Fibroblast of skin of left quadriceps (primary cell): ENCODE data around the gene CALHM3.
"Not testable (repeated sequence)": the region's sequence is repeated elsewhere in the genome, so short reads cannot be mapped to it uniquely, and the experiment has no call there.

Experiments
- DNase-seq, 2 experiments: peaks; one replicate each; pipeline ENCODE4 v3.0.0-alpha.2; 2013; ENCODE audit warnings: low read depth in 2 of 2

CALHM3 gene

DNA sequence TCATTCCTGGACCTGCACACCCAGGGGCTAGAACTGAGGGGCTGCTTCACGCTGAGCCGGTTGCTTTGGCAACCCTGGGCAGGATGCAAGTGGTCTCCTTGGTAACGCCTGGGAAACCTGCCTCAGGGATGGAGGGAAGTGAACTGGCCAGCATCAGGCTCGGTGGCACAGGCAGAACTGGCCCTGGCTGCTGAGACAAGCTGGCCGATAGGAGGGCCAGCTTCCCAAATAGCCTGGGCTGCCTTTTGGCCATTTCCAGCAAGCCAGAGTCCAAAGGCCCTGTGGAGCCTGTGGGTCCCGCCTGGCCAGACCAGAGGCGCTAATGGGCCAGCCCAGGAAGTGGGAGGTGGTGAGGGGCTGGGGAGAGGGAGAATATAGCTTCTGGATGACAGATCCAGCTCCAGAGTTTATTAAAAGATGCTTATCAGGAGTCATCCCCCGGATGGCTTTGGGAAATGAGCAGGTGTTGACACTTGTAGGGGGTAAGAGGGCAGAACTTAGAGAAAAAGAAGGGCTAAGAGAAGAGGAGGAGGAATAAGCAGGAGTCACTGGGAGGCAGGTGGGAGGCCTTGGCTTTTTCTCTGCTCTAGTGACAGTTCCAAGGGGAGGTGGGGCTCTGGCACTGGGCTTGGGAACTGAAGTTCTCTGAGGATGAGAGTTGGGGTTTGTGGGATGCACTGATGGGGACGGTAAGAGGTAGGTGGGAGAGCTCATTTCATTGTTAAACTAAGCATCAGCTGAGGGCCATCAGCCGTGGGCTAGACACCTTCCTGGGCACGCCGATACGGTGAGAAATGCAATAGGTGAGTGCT, 24.0 kb upstream of the CALHM3 start:
- DNase-seq = no peak

DNA sequence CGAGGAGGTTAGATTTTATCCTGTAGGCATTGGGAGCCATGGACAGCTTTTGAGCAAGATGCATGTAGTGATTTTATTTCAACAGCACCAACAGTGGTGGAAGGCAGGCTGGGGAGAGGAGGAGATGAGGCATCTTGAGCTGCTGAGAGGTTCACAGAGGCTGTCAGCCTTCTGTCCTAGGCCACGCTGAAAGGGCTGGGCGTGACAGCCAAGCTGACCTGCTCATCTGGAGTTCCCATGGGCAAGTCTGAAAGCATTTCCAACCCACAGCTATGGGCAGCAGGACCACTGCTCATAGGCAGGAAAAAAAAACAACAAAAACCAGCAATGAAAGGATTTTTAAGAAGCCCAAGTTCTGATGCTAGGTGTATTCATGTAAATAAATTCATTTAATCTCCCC, 22.1 kb upstream of the CALHM3 start:
- DNase-seq = no peak

DNA sequence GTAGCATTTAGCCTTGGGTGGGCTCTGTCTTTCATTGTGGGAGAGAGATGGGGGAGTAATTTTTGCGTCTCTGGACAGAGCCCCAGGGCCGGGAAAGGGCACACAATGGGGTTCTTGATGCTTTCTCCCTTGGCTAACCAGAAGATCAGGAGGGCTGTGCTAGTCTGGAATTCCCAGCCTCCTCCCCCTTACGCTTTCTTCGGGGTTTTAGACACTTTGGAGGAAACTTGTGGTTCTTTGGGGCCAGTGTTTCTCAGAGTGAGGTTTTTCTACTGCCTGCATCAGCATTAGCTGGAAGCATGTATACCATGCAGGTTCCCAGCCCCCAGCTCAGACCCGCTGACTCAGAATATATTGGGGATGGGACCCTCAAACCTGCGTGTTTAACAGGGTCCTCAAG, 21.4 kb upstream of the CALHM3 start:
- DNase-seq = no peak

DNA sequence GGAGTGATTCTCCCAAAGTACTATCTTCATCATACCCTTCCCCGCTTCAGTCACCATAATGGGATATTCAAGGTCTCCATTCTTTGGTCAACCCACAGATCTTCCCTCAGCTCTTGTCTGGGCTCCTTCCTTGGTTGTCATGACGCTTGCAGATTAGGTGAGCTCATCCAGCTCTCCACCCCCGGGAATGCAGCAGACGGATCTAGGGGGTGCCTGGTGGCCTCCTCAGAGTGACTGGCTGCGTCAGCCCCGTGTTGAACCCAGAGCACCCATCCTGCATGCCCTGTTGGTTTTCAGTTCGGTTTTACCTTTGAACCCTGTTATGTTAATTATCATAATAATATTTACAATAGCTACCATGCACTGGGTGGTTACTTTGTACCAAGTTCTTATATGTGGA, 20.8 kb upstream of the CALHM3 start:
- no peak for DNase-seq

DNA sequence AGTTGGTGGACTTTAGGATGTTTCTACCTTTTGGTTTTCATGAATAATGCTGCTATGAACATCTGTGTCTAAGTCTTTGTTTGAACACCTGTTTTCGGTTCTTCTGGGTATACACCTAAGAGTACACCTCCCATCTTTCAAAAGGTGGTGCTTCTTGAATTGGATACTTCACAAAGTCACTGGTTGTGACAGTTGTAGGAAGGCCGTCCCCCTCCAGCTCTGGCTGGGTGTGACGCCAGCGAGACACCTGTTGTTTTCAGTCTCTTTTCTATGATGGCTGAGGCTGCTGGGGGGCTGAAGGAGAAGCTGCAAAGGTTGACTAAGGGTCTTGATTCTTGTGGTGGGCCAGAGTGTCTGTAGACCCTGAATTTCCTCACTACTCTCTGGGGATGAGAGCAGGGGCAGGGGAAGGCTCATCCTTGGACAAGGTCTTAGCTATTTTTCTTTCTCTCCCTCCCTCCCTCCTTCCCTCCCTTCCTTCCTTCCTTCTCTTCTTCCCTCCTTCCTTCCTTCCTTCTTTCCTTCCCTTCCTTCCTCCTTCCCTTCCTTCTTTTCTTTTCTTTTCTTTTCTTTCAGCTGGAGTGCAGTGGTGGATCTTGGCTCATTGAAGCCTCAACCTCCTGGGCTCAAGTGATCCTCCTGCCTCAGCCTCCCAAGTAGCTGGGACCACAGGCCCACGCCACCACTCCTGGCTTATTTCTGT, 20.0 kb upstream of the CALHM3 start:
- DNase-seq = no peak

DNA sequence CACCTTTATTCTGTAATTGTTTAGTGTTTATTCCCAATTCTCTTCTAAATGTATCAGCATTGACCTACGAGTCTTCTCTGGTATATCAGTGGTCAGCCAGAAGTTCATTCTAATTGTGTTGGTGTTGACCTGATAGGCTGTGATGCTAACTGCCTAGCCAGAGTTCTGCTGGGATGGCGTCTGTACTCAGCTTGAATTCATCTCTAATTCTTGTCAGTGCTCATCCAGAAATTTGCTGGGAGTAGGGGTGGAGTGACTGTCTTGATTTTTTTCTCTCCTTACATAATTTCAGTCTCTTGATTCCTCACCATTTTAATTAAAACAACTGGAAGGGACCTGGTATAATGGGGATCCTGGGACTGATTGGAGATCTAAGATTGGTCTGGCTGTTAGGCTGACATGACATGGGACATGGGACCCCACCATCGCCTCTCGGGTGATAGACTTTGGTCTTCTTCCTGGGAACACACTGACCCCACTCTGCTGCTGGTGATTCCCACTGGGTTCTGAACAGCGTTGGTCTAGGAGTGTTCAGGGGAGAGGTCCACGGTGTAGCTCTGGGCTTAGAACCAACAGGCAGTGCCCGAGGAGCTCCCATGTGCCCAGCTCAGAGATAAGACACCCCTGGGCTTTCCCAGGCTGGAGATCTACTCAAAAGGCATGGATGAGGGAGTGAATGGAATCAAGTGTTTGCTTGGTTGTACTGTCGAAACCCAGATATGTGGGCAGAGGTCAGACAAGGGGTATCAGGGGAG, 18.3 kb upstream of the CALHM3 start:
- no peak for DNase-seq

DNA sequence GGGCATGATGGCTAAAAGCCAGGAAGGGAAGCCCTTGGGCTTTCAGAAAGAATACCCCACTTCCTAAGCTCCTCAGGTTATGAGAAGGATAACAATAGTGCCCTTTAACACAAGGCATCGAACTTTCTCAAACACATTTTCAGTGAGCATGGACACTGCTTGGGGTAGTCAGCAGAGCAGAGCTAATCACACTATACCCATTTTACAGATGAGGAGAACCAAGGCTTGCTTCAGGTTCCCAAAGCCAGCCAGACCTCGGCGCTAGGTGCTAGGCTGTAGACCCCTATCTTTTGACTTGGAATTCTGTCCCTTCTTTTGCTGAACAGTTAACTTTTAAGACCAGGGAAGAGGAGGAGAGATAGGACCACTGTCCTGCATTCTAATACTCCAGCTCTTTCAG, 16.3 kb upstream of the CALHM3 start:
- DNase-seq = no peak

DNA sequence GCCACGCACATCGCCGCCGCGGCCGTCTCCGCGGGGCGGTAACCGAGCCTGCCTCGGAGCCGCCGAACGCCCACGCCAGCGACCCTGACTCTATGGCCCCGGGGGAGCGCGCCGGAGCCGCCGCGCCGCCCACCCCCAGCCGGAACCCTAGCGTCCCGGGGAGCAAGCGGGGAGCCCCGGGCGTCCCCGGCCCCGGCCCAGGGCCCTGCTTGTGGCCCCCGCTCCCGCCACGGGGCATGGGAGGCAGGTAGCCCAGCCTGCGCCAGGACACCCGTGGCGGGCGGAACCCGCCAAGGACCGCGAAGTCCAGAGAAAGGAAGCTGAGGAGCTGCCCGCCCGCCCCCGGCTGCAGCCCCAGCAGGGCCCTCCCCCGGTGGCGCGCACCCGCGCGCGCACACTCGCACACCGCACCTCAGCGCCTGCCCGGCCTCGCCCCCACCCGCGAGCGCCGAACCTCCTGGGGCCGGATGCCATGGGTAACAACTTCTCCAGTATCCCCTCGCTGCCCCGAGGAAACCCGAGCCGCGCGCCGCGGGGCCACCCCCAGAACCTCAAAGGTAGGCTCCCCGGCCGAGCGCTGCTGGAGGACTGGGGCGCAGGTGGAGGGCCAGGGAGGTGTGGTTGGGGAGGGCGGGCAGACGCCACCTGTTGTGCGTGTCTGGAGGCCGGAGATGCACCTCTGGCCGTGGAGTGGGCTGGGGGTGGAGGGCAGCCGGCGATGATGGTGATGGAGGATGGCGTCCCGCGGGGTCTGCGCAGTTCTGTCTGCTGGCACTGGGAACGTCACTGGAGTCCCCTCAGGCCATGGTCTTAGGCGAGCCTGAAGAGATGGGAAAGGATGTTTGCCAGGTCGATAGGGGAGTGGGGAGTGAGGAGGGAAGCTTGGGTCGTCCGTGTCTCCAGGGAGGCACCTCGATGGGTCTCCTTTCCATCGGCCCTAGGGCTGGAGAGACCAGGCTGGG, 15.2 kb upstream of the CALHM3 start:
- DNase-seq = no peak

DNA sequence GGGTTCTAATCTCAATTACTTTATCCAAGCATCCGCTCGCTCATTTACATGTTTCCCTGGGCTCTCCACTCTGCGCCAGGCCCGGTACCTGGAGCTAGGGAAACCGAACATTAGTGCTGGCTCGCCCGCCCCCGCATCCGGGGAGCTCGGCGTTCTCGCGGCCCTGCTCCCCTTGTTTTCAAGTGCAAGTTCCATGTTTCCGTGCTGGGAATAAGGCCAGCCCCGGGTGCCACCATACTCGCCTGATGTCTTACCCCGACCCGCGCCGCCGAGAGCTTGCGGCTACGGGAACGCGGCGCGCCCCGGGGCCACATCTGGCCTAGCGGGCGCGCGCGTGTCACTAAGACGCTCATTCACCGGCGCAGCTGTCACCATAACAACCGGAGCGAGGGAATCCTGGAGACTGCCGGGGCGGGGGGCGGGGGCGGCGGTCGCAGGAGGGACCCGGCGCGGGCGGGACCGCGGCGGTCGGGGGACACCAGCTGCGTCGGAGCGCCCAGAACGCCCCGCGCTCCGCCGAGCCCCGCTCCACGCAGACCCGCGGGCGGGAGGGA, 14.4 kb upstream of the CALHM3 start, which contains the start of gene NEURL1:
Gene NEURL1, plus strand, starts transcription at position 344 of the 554 bp plus-strand sequence. CDS start 683 bp downstream, outside the sequence.
- DNase-seq = no peak

DNA sequence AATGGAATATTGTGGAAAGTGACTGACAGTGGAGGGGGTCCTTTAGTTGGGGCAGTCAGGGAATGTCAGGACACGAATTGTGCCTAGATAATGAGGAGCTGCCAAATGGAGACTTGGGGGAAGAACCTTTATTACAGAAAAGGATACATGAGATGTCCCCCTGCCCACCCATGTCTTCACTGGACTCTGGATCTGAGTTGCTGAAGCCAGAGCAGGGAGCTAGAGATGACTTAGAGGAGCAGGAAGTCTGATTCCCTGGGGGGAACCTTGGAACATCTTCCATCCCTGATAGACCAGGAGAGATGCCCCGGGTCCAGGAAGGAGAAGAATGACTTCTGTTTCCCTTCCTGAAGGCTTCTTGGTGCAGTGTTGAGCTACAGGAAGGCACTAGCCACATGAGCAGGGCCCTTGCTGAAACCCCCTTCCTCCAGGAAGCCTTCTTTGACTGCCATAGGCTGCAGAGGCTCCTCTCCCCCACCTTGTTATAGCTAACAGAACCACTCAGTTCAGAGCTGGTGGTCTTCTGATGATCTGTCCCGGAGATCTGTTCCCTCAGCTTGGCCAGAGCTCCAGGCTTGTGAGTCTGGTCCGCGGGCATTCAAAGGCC, 13.7 kb upstream of the CALHM3 start:
- DNase-seq = no peak

DNA sequence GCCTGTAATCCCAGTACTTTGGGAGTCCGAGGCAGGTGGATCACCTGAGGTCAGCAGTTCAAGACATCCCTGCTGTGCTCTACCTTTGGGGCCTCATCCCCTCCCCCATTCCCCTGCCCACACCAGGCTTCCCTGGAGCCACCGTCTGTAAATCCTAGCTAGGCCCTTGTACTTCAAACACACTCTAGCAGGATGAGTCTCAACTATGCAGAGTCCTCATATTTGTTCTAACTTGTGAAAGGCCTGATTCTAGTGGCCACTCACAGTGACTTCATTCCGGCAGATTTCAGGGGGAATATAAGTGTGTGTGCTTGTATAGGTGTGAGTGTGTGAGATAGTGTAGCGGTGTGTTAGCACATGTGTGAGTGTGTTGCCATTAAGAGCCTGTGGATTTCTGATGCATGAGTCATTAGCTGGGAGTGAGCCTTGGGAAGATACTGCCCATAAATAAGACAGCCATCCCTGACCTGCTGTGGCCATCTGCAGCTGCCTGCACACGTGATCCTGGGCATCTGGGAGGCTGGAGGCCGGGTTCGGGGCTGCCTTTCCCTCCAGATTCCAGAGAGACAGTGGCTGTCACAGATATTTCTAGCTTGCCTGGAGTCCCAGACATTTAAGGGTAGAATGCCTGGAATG, 12.8 kb upstream of the CALHM3 start:
- DNase-seq = peak; percentile 90 to 91

DNA sequence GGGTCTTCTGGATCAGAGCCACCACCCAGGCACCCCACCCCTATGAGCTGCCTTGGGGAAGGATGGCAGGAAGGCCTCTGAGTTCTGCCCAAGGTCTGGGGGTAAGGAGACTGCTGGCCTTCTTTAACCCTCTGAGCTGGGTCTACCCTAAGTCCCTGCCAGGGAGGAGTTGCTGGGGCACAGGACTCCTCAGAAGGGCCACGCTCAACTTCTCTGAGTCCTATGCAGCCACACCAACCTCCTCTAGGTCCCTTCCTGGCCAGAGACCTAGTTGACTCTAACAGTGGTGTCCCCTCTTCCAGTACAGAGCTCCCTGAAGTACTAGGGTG, 11.9 kb upstream of the CALHM3 start:
- no peak for DNase-seq

DNA sequence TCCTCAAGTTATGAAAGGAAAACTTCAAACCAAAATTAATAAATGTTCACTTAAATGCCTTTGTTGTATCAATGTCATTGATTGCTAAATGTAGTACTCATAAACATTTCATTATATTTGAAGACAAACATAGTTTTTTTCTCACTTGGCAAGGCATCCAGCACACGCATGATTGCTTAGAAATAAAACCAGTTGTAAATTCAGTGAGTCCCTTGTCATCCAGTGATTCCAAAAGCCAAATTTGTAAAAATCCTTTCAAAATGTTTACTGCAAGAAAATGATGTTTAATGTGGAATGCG, 8.3 kb upstream of the CALHM3 start:
- DNase-seq = no peak

DNA sequence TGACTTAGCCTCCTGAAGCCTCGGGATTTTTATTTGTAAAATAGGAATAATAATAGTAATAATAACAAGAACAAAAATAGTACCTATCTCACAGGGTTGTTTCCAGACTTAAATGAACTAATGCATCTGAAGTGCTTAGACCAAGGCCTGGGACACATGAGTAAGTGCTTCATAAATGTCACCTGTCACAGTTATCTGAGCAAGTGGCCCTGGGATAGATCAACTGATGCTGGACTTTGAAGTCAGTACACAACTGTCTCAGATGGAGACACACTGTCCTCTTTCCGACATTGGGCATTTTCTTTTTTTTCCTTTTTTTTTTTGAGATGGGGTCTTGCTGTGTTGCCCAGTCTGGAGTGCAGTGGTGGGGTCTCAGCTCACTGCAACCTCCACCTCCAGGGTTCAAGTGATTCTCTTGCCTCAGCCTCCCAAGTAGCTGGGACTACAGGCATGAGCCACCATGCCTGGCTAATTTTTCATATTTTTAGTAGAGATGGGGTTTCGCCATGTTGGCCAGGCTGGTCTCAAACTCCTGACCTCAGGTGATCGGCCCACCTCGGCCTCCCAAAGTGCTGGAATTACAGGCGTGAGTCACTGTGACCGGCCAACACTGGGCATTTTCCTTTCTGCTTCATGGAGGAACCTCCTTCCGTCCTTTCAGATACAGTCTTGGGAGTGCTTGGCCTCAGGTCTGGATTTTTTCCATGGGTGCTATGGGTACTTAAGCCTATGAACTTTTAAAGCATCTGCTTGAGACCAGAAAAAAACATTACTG, 7.8 kb upstream of the CALHM3 start:
- not testable (repeated sequence) for DNase-seq

DNA sequence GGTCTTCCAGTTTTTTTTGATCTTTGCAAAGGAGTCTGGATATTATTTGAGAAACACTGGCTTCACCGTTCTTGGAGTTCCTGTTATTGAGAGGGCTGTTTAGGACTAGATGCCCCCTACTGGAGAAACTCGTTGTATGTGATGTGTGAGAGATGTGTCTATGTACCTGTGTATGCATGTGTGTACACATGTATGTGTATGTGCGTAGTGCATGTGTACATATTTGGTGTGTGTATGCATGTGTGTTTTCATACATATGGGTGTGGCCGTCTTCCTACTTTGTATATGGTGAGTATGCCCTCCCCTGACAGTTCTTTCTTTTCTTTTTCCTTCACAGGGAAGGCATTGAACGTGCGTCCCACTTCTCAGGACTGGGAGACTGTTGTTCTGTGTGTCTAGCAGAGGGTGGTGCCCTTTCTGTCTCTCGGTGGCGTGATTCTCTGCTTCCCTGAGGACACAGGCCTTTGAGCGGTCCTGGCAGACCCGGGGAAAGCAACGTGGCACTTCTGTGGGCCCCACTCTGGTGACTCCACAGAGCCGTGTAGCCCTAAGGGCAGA, 3.0 kb upstream of the CALHM3 start:
- DNase-seq = peak in 1 of 2 experiments; percentile 33

DNA sequence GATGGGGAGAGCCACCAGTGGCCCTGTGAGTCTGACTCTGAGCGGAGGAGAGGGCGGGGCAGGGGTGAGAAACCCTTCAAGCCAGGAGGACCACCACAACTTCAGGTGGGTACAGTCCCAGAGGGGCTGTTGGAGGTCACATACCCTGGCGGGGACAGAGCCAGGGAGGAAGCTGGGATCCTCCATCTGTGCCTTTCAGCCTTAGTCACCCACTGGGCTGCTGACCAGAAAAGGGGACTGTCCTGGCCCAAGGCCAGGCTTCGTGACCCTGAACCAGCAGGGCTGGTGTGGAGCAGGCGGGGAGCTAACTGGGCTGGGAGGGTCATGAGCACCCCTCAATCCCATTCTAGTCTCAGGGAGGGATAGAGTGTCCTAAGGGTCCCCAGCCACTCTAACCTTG, 1.5 kb upstream of the CALHM3 start:
- DNase-seq = no peak

DNA sequence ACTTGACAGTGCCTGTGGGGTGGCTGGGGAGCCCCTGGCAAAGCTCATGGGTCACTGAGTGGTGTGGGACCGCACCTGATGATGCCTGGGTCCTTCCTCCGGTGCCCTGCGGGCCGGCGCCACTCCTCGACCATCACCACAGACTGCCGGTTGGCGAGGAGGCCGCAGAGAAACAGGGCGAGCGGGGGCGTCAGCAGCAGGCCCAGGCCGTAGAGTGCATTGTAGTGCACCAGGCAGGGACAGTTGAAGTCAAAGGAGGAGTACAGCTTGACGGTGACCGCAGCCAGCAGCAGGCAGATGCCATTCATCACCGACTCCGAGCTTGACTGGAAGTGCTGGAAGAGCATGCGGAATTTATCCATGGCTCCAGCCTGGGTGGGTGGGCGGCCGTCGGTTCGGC, 369 bp downstream of the CALHM3 start:
- DNase-seq = no peak

DNA sequence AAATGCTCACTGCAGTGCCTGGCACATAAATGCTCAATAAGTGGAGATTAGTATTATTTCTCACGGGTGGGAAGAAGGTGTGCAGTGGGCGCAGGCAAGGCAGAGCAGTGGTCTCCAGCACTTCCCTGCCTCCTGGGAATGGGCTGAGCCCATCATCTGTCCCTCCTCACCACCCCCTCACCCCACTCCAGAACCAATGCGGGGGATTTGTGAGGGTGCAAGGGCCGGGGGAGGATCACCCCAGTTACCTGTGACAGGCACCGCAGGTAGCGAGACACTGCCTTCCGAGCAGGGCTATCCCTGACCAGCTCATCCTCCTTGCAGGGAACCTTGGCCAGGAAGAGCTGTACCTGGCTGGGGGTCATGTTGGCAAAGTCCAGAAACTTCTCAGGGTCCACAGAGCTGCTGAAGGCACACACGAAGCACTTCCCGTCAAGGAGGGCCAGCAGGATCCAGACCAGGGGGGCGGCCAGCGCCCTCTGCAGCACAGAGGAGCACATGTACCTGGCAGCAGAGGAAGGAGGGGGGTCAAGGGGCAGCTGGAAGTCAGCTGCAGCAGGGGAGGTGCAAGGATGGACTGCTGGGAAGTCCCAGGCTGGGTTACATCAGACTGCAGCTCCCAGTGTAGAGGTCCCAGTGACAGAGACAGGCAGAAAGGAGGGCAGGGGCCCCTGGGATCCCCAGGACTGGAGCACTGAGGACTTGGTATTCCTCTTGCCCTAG, 2.8 kb downstream of the CALHM3 start:
- DNase-seq = no peak

DNA sequence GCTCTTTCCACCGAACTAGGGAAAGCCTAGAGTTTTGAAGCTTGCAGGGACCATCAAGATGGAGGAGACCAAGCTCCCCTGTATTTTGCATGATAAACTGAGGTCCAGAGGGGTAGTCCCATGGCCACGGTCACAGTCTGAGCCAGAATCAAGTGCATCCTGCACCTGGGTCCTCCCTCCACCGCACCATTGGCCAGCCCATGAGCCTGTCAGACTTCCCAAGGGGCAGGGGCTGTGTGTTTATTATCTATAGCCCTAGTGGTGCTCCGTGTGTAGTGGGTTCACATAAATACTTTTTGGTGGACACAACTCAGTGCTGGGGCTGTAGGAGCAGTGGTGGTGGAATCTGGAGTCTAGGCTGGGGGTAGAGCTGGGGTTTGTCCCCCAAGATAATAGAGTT, 3.6 kb downstream of the CALHM3 start:
- DNase-seq = no peak
